Measurements from ENCODE around the gene ARHGEF4. TPM values are rescaled to one million over a fixed set of nuclear protein-coding genes. Genes with fewer than 3 reads are reported as not detected.

Gene ARHGEF4
- total and polyA plus RNA-seq, 2 experiments from 2014 or later = 4.6 to 16.6 TPM

- TF ChIP-seq CTCF (conservative IDR thresholded peaks at IDR 0.05; ENCODE audit: low read depth in 2 of 2) = no peak
- no peak for TF ChIP-seq CREB1 (CRISPR knock-in tag; IDR thresholded peaks at IDR 0.05; ENCODE audit: low read depth)
- no peak for TF ChIP-seq STAT1 (IDR thresholded peaks at IDR 0.05; ENCODE audit: unreplicated experiment)
- TF ChIP-seq EZH2phosphoT487 (IDR thresholded peaks at IDR 0.05; ENCODE audit: unreplicated experiment) = no peak
- no peak for TF ChIP-seq EZH2 (IDR thresholded peaks at IDR 0.05; ENCODE audit: low read depth, unreplicated experiment)
- TF ChIP-seq ZNF331 (CRISPR knock-in tag; IDR thresholded peaks at IDR 0.05; ENCODE audit: low read depth) = no peak
Measured at GRCh38 chr2:130870161-130870485, 33.4 kb downstream of the ARHGEF4 start (continued).

- ATAC-seq (no peak), DNase-seq (ENCODE audit: low spot score) (no peak)
- H3K27me3 Mint-ChIP-seq (ENCODE audit: insufficient read depth, low read depth, poor library complexity) = peaks cover 6% of the 10 kb centered on the region
- no peak overlapping the region for H3K27ac ChIP-seq (ENCODE audit: low read depth)
- H3K4me2 ChIP-seq = no peak overlapping the region
- H3K36me3 Mint-ChIP-seq (ENCODE audit: low read depth) = no peaks in the 10 kb centered on the region
- H3K9me3 Mint-ChIP-seq = peaks cover 4% of the 10 kb centered on the region; the same call in 2 of the 3 replicates
- H4K20me1 ChIP-seq (replicated peaks; ENCODE audit: insufficient read depth) = no peaks in the 10 kb centered on the region
- no peak overlapping the region for H2AFZ ChIP-seq
- H3K4me1 ChIP-seq (ENCODE audit: insufficient read depth) = no peaks in the 10 kb centered on the region
- no peaks in the 10 kb centered on the region for H3K79me2 ChIP-seq (replicated peaks; ENCODE audit: insufficient read depth)
- H3K4me3 ChIP-seq = no peak overlapping the region
- no peaks in the 10 kb centered on the region for H3K9me2 ChIP-seq (ENCODE audit: insufficient read depth)
- H3K27ac Mint-ChIP-seq = no peak overlapping the region
- no peaks in the 10 kb centered on the region for H3K36me3 ChIP-seq (ENCODE audit: insufficient read depth)
- H3K4me3 Mint-ChIP-seq = no peak overlapping the region
- no peaks in the 10 kb centered on the region for H3K27me3 ChIP-seq (ENCODE audit: insufficient read depth)
- H3F3A ChIP-seq (replicated peaks; ENCODE audit: low read depth) = no peaks in the 10 kb centered on the region
- no peaks in the 10 kb centered on the region; the same call in 2 of the 3 replicates for H3K4me1 Mint-ChIP-seq
- no peak for TF ChIP-seq JUNB (IDR thresholded peaks at IDR 0.05; ENCODE audit: unreplicated experiment)
- TF ChIP-seq, protein P1, sequence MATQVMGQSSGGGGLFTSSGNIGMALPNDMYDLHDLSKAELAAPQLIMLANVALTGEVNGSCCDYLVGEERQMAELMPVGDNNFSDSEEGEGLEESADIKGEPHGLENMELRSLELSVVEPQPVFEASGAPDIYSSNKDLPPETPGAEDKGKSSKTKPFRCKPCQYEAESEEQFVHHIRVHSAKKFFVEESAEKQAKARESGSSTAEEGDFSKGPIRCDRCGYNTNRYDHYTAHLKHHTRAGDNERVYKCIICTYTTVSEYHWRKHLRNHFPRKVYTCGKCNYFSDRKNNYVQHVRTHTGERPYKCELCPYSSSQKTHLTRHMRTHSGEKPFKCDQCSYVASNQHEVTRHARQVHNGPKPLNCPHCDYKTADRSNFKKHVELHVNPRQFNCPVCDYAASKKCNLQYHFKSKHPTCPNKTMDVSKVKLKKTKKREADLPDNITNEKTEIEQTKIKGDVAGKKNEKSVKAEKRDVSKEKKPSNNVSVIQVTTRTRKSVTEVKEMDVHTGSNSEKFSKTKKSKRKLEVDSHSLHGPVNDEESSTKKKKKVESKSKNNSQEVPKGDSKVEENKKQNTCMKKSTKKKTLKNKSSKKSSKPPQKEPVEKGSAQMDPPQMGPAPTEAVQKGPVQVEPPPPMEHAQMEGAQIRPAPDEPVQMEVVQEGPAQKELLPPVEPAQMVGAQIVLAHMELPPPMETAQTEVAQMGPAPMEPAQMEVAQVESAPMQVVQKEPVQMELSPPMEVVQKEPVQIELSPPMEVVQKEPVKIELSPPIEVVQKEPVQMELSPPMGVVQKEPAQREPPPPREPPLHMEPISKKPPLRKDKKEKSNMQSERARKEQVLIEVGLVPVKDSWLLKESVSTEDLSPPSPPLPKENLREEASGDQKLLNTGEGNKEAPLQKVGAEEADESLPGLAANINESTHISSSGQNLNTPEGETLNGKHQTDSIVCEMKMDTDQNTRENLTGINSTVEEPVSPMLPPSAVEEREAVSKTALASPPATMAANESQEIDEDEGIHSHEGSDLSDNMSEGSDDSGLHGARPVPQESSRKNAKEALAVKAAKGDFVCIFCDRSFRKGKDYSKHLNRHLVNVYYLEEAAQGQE (IDR thresholded peaks at IDR 0.05; ENCODE audit: unreplicated experiment) = no peak
- no peak for TF ChIP-seq ZNF331 (CRISPR knock-in tag; IDR thresholded peaks at IDR 0.05; ENCODE audit: low read depth)
- no peak for TF ChIP-seq ZNF114 (CRISPR knock-in tag; IDR thresholded peaks at IDR 0.05)
- TF ChIP-seq NANOG (IDR thresholded peaks at IDR 0.05; ENCODE audit: borderline replicate concordance) = no peak
- TF ChIP-seq CTCF (conservative IDR thresholded peaks at IDR 0.05; ENCODE audit: low read depth in 2 of 2) = no peak
- no peak for TF ChIP-seq ETS1 (IDR thresholded peaks at IDR 0.05)
- TF ChIP-seq EZH2 (IDR thresholded peaks at IDR 0.05; ENCODE audit: low read depth, unreplicated experiment) = no peak
- TF ChIP-seq STAT1 (IDR thresholded peaks at IDR 0.05; ENCODE audit: unreplicated experiment) = no peak
- no peak for TF ChIP-seq CREB1 (CRISPR knock-in tag; IDR thresholded peaks at IDR 0.05; ENCODE audit: low read depth)
Measured at GRCh38 chr2:130870779-130871178, 34.1 kb downstream of the ARHGEF4 start.

Data from GM23338 (cell line).